ENCODE data around the gene PLPPR3.
A peak's percentile ranks its signal among the peaks of the same experiment; 100 is the strongest.
"Not testable (repeated sequence)": the region's sequence is repeated elsewhere in the genome, so short reads cannot be mapped to it uniquely, and the experiment has no call there.

PLPPR3 gene

GRCh38 chr19:844546-844971 lies 22.8 kb upstream of the PLPPR3 start:
- Mint-ChIP-seq H3K4me3 (no peak overlapping the region), H3K27me3 (peaks cover 84% of the 10 kb centered on the region), H3K27ac (no peak overlapping the region), H3K9me3 (peaks cover 3% of the 10 kb centered on the region), H3K36me3 (peaks cover 5% of the 10 kb centered on the region), H3K4me1 (peaks cover 26% of the 10 kb centered on the region)
- no peak for ATAC-seq

DNA sequence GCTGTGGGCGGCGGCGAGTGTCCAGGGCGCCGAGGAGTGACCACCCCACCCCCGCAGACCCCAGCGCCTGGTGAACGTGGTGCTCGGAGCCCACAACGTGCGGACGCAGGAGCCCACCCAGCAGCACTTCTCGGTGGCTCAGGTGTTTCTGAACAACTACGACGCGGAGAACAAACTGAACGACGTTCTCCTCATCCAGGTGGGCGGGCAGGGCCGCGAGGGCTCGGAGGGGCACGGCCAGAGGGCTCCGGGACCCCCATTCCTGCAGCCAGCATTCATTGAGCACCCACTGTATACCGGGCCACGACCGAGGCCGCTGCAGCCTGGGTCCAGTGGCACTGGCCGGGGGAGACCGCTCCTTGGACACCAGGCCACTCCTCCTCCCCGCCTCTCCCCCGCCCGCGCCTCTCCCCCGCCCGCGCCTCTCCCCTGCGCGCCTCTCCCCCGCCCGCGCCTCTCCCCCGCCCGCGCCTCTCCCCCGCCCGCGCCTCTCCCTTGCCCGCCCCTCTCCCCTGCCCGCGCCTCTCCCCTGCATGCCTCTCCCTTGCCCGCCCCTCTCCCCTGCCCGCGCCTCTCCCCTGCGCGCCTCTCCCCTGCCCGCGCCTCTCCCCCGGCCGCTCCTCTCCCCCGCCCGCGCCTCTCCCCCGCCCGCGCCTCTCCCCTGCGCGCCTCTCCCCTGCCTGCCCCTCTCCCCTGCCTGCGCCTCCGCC lies 22.2 kb upstream of the PLPPR3 start:
- Mint-ChIP-seq H3K27me3 (peaks cover 84% of the 10 kb centered on the region), H3K4me3 (no peak overlapping the region), H3K9me3 (peaks cover 3% of the 10 kb centered on the region), H3K36me3 (peaks cover 5% of the 10 kb centered on the region), H3K27ac (no peak overlapping the region), H3K4me1 (peaks cover 26% of the 10 kb centered on the region)
- ATAC-seq, result no peak

GRCh38 chr19:843180-843835 lies 21.6 kb upstream of the PLPPR3 start:
- Mint-ChIP-seq H3K27me3 (peaks cover 84% of the 10 kb centered on the region), H3K4me3 (no peak overlapping the region), H3K4me1 (peaks cover 26% of the 10 kb centered on the region), H3K27ac (no peak overlapping the region), H3K36me3 (peaks cover 5% of the 10 kb centered on the region), H3K9me3 (peaks cover 3% of the 10 kb centered on the region)
- ATAC-seq, result no peak

DNA sequence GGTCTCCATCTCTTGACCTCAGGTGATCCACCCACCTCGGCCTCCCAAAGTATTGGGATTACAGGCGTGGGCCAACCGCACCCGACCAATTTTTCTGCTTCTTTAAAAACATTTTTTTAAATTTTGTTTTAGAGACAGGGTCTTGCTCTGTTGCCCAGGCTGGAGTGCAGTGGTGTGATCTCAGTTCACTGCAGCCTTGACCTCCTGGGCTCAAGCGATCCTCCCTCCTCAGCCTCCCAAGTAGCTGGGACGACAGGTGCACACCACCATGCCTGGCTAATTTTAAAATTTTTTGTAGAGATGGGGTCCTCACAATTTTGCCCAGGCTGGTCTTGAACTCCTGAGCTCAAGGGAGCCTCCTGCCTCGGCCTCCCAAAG lies 21.0 kb upstream of the PLPPR3 start:
- not testable (repeated sequence) for H3K9me3 Mint-ChIP-seq, ATAC-seq, H3K4me3 Mint-ChIP-seq, H3K36me3 Mint-ChIP-seq, H3K27ac Mint-ChIP-seq
- Mint-ChIP-seq H3K27me3 (peaks cover 82% of the 10 kb centered on the region), H3K4me1 (peaks cover 26% of the 10 kb centered on the region)

- Mint-ChIP-seq H3K27ac (no peak within 1 kb of the TSS), H3K4me3 (no peak within 1 kb of the TSS), H3K9me3 (peaks cover 3% of the 10 kb centered on the region), H3K4me1 (peaks cover 16% of the 10 kb centered on the region), H3K36me3 (peaks cover 5% of the 10 kb centered on the region), H3K27me3 (peaks cover 79% of the 10 kb centered on the region)
- no peak for ATAC-seq
These were observed 18.9 kb upstream of the PLPPR3 start, which contains the start of gene PRTN3 for GRCh38 chr19:840519-841206. Gene PRTN3, plus strand, starts transcription at chr19:840999. Its CDS starts 10 bp downstream, at chr19:841009.

DNA sequence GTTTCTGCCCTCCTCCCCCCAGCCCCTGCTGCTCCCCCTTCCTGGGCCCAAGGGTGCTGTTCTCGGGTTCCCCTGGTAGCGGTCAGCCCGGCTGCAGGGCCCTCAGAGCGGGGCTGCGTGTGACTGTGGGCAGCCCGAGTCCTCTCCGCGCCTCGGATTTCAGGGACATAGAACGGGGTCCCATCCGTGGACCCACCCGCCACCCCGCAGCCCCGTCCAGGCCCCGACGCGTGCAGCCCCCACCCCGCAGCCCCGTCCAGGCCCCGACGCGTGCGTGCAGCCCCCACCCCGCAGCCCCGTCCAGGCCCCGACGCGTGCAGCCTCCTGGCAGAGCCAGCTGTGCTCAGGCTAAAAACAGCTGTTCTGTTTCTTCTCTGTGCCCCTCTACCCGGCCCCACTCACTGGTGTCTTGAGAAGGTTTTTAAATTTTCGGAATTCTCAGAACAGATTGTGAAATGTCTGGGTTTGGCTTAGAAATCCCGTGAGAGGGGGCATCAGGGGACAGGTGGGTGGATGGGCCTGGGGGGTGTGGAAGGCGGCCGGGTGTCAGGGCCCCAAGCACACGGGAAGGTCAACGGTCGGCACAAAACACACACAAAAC lies 13.6 kb upstream of the PLPPR3 start:
- no peaks in the 10 kb centered on the region for H3K9me3 Mint-ChIP-seq
- no peaks in the 10 kb centered on the region for H3K36me3 Mint-ChIP-seq
- H3K27ac Mint-ChIP-seq, result no peak overlapping the region
- peak; percentile 99 for ATAC-seq
- H3K4me3 Mint-ChIP-seq, result no peak overlapping the region
- no peaks in the 10 kb centered on the region for H3K4me1 Mint-ChIP-seq
- H3K27me3 Mint-ChIP-seq, result peaks cover 69% of the 10 kb centered on the region

DNA sequence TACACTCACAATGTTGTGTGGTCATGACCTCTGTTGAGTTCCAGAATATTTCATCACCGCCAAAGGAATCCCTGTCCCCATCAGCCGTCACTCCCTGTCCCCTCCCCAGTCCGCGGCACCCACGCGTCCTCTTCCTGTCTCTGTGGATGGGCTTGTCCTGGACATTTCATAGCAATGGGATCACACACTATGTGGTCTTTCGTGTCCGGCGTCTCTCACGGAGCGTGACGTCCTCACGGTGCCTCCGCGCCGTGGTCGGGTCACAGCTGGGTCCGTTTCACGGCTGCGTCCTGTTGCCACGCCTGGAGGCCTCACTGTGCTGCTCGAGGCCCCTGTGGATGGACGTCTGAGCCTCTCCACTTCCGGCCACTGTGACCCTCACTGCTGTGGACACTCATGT lies 12.5 kb upstream of the PLPPR3 start:
- no peak overlapping the region for H3K4me3 Mint-ChIP-seq
- no peaks in the 10 kb centered on the region for H3K9me3 Mint-ChIP-seq
- peaks cover 74% of the 10 kb centered on the region for H3K27me3 Mint-ChIP-seq
- H3K4me1 Mint-ChIP-seq, result peaks cover 6% of the 10 kb centered on the region
- ATAC-seq, result no peak
- H3K36me3 Mint-ChIP-seq, result no peaks in the 10 kb centered on the region
- no peak overlapping the region for H3K27ac Mint-ChIP-seq

- Mint-ChIP-seq H3K4me3 (no peak overlapping the region), H3K9me3 (no peaks in the 10 kb centered on the region), H3K27ac (no peak overlapping the region), H3K36me3 (no peaks in the 10 kb centered on the region), H3K4me1 (peaks cover 9% of the 10 kb centered on the region), H3K27me3 (peaks cover 74% of the 10 kb centered on the region)
- no peak for ATAC-seq
These were observed 9.9 kb upstream of the PLPPR3 start for GRCh38 chr19:831407-832369.

- H3K36me3 Mint-ChIP-seq, result no peaks in the 10 kb centered on the region
- no peak overlapping the region for H3K27ac Mint-ChIP-seq
- no peak overlapping the region for H3K4me3 Mint-ChIP-seq
- H3K9me3 Mint-ChIP-seq, result no peaks in the 10 kb centered on the region
- peaks cover 9% of the 10 kb centered on the region for H3K4me1 Mint-ChIP-seq
- no peak for ATAC-seq
- peaks cover 63% of the 10 kb centered on the region for H3K27me3 Mint-ChIP-seq
These were observed 7.5 kb upstream of the PLPPR3 start for GRCh38 chr19:829129-829758.

DNA sequence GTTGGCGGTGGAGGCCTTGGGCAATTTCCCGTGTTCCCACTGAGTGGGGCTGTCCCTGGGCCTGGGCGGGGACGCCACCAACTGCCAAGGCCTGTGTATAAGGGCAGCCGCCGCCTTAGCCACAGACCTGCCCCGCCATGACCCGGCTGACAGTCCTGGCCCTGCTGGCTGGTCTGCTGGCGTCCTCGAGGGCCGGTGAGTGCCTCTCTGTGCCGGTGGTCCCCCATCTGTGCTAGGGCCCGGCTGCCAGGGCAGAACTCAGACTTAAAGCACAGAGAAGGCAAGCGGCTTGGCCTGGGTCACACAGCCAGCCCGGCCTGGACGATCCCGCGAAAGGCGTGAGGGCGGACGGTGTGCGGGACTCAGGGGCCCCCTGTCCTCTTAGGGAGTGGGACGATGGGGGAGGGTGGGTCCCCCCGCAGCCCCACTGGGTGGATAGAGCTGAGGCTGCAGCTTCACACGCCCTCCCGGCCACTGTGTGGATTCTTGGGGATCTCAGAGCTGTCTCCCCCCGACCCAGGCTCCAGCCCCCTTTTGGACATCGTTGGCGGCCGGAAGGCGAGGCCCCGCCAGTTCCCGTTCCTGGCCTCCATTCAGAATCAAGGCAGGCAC lies 6.1 kb upstream of the PLPPR3 start, which contains the start of gene AZU1:
AZU1 (plus strand) TSS at position 128 of the 612 bp plus-strand sequence; CDS start at position 138, 10 bp downstream.
- no peaks in the 10 kb centered on the region for H3K9me3 Mint-ChIP-seq

DNA sequence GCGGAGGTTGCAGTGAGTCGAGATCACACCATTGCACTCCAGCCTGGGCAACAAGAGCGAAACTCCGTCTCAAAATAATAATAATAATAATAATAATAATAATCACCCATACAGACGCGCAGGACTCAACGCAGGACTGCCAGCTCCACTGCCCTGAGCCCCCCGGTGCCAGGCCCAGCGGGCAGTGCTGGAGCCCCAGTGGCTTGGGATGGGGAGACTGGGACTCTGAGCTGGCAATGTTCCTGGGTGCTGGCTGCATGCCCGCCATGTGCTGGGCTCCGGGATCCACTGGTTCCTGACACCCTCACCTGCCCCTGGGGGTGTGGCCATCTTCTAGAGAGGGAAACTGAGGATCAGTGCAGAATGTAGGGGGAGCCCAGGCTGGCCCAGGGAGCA lies 5.6 kb upstream of the PLPPR3 start:
- Mint-ChIP-seq H3K4me3 (no peak overlapping the region), H3K27ac (no peak overlapping the region), H3K9me3 (no peaks in the 10 kb centered on the region), H3K4me1 (peaks cover 9% of the 10 kb centered on the region), H3K27me3 (peaks cover 78% of the 10 kb centered on the region), H3K36me3 (no peaks in the 10 kb centered on the region)
- ATAC-seq, result no peak

More for the DNA sequence above, 6.1 kb upstream of the PLPPR3 start, which contains the start of gene AZU1:
- Mint-ChIP-seq H3K36me3 (no peaks in the 10 kb centered on the region), H3K27me3 (peaks cover 74% of the 10 kb centered on the region), H3K4me1 (peaks cover 9% of the 10 kb centered on the region), H3K27ac (no peak within 1 kb of the TSS), H3K4me3 (no peak within 1 kb of the TSS)
- no peak for ATAC-seq

DNA sequence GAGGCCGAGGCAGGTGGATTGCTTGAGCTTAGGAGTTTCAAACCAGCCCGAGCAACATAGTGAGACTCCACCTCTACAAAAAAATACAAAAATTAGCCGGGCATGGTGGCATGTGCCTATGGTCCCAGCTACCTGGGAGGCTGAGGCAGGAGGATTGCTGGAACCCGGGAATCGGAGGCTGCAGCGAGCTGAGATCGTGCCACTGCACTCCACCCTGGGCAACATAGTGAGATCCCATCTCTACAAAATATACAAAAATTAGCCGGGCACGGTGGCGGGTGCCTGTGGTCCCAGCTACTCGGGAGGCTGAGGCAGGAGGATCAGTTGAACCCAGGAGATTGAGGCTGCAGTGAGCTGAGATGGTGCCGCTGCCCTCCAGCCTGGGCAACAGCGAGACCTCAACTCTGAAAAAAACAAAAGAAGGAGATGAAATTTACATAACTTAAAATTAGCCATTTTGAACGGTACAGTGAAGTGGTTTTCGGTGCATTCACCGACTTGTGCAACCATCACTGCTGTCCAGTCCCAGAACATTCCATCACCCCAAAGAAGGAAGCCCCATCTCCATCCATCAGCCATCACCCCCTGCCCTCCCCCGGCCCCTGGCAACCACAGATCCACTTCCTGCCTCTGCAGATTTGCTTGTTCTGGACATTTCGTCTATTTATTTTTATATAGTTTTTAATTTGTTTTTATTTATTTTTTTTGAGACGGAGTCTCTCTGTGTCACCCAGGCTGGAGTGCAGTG lies 4.3 kb upstream of the PLPPR3 start:
- H3K4me3 Mint-ChIP-seq, result no peak overlapping the region
- ATAC-seq, result no peak
- H3K27ac Mint-ChIP-seq, result no peak overlapping the region
- H3K9me3 Mint-ChIP-seq, result no peaks in the 10 kb centered on the region
- H3K4me1 Mint-ChIP-seq, result peaks cover 9% of the 10 kb centered on the region
- no peaks in the 10 kb centered on the region for H3K36me3 Mint-ChIP-seq
- peaks cover 65% of the 10 kb centered on the region for H3K27me3 Mint-ChIP-seq

GRCh38 chr19:824885-825284 lies 3.1 kb upstream of the PLPPR3 start:
- Mint-ChIP-seq H3K27ac (no peak overlapping the region), H3K9me3 (no peaks in the 10 kb centered on the region), H3K27me3 (peaks cover 55% of the 10 kb centered on the region), H3K36me3 (no peaks in the 10 kb centered on the region), H3K4me1 (peaks cover 9% of the 10 kb centered on the region), H3K4me3 (no peak overlapping the region)
- no peak for ATAC-seq
